H9 (cell line): ENCODE results near the gene INHBC. TPM values are rescaled to one million over a fixed set of nuclear protein-coding genes. Genes with fewer than 3 reads are reported as not detected.

Experiments used
- DNase-seq: peaks from one replicate; pipeline ENCODE4 v3.0.0-alpha.2; 2017
- H2AFZ ChIP-seq: one replicate; pipeline ENCODE4 v1.6.1; 2013; ENCODE audit warnings: mild to moderate bottlenecking, low read length, control low read depth, moderate library complexity
- H2AK5ac ChIP-seq: 2 replicates; pipeline ENCODE4 v1.6.1; 2013; ENCODE audit warnings: low read length, control low read depth, mixed read lengths; ENCODE audit not compliant: insufficient read length
- H2BK120ac ChIP-seq: one replicate; pipeline ENCODE4 v1.6.1; 2013; ENCODE audit warnings: low read depth, mild to moderate bottlenecking, low read length, control low read depth, inconsistent platforms; ENCODE audit not compliant: poor library complexity, severe bottlenecking
- H2BK12ac ChIP-seq: 2 replicates; pipeline ENCODE4 v1.6.1; 2013; ENCODE audit warnings: low read length, control low read depth, mixed read lengths, low read depth; ENCODE audit not compliant: insufficient read length
- H2BK15ac ChIP-seq: 2 replicates; pipeline ENCODE4 v1.6.1; 2013; ENCODE audit warnings: low read depth, low read length, control low read depth
- H2BK20ac ChIP-seq: one replicate; pipeline ENCODE4 v1.6.1; 2013; ENCODE audit warnings: low read depth, mild to moderate bottlenecking, low read length, control low read depth, inconsistent platforms; ENCODE audit not compliant: poor library complexity, severe bottlenecking
- H2BK5ac ChIP-seq: 2 replicates; pipeline ENCODE4 v1.6.1; 2013; ENCODE audit warnings: low read length, control low read depth, mixed read lengths; ENCODE audit not compliant: insufficient read length
- H3K14ac ChIP-seq: 2 replicates; pipeline ENCODE4 v1.6.1; 2013; ENCODE audit warnings: low read length, control low read depth; ENCODE audit not compliant: insufficient read depth
- H3K18ac ChIP-seq: 2 replicates; pipeline ENCODE4 v1.6.1; 2013; ENCODE audit warnings: low read depth, mild to moderate bottlenecking, mixed read lengths, low read length, control low read depth; ENCODE audit not compliant: insufficient read length
- H3K23ac ChIP-seq: 2 replicates; pipeline ENCODE4 v1.6.1; 2013; ENCODE audit warnings: low read length, control low read depth, mixed read lengths, low read depth; ENCODE audit not compliant: insufficient read length
- H3K23me2 ChIP-seq: 2 replicates; pipeline ENCODE4 v1.6.1; 2013; ENCODE audit warnings: low read depth, mild to moderate bottlenecking, mixed read lengths, low read length, control low read depth; ENCODE audit not compliant: insufficient read length, poor library complexity, severe bottlenecking
- H3K27ac ChIP-seq: 2 replicates; pipeline ENCODE4 v1.5.1; 2013; ENCODE audit warnings: low read length, control low read depth, mixed read lengths, low read depth; ENCODE audit not compliant: insufficient read length
- H3K27me3 ChIP-seq: 2 replicates; pipeline ENCODE4 v1.6.1; 2013; ENCODE audit warnings: low read length, control low read depth, inconsistent platforms; ENCODE audit not compliant: insufficient read depth
- H3K4ac ChIP-seq: 2 replicates; pipeline ENCODE4 v1.6.1; 2013; ENCODE audit warnings: low read depth, mild to moderate bottlenecking, control low read depth, inconsistent platforms, low read length, moderate library complexity
- H3K4me1 ChIP-seq: 2 replicates; pipeline ENCODE4 v1.6.1; 2013; ENCODE audit warnings: low read length, control low read depth, inconsistent platforms; ENCODE audit not compliant: insufficient read depth
- H3K4me2 ChIP-seq: 2 replicates; pipeline ENCODE4 v1.6.1; 2013; ENCODE audit warnings: low read length, control low read depth, mixed read lengths; ENCODE audit not compliant: insufficient read length, insufficient read depth
- H3K56ac ChIP-seq: 2 replicates; pipeline ENCODE4 v1.6.1; 2013; ENCODE audit warnings: low read depth, mild to moderate bottlenecking, mixed read lengths, low read length, control low read depth; ENCODE audit not compliant: insufficient read length
- H3K79me1 ChIP-seq: 2 replicates; pipeline ENCODE4 v1.6.1; 2013; ENCODE audit warnings: low read depth, mild to moderate bottlenecking, moderate library complexity, low read length, control low read depth, inconsistent platforms; ENCODE audit not compliant: insufficient read depth, poor library complexity, severe bottlenecking
- H3K79me2 ChIP-seq: 2 replicates; pipeline ENCODE4 v1.6.1; 2013; ENCODE audit warnings: low read length, control low read depth, inconsistent platforms; ENCODE audit not compliant: insufficient read depth
- H3K9ac ChIP-seq: 2 replicates; pipeline ENCODE4 v1.6.1; 2013; ENCODE audit warnings: low read length, control low read depth, mixed read lengths; ENCODE audit not compliant: insufficient read length; ENCODE audit errors: extremely low read depth
- H3K9me3 ChIP-seq: one replicate; pipeline ENCODE4 v1.6.1; 2013; ENCODE audit warnings: low read depth, low read length, inconsistent platforms; ENCODE audit not compliant: control insufficient read depth
- H3T11ph ChIP-seq: one replicate; pipeline ENCODE4 v1.6.1; 2013; ENCODE audit warnings: mild to moderate bottlenecking, low read length, control low read depth, inconsistent platforms
- H4K20me1 ChIP-seq: one replicate; pipeline ENCODE4 v1.6.1; 2013; ENCODE audit not compliant: control insufficient read depth, insufficient read length, insufficient read depth
- H4K5ac ChIP-seq: 2 replicates; pipeline ENCODE4 v1.6.1; 2013; ENCODE audit warnings: low read depth, mild to moderate bottlenecking, mixed read lengths, low read length, control low read depth; ENCODE audit not compliant: insufficient read length
- H4K8ac ChIP-seq: replicated peaks from 2 replicates; pipeline ENCODE4 v1.6.1; 2013; ENCODE audit warnings: low read length, control low read depth, mixed read lengths, low read depth; ENCODE audit not compliant: insufficient read length
- H4K91ac ChIP-seq: 2 replicates; pipeline ENCODE4 v1.6.1; 2013; ENCODE audit warnings: low read depth, mild to moderate bottlenecking, moderate library complexity, mixed read lengths, low read length, control low read depth; ENCODE audit not compliant: insufficient read length
- H3K27ac Mint-ChIP-seq, 3 experiments: 2 replicates in 2 of 3; 3 replicates in 1 of 3; pipeline ENCODE4 v1.8.0; 2020 to 2021; ENCODE audit warnings: mixed read lengths in 3 of 3, mild to moderate bottlenecking in 1 of 3, moderate library complexity in 1 of 3
- H3K27me3 Mint-ChIP-seq: 2 replicates; pipeline ENCODE4 v1.8.0; 2021; ENCODE audit warnings: low read depth, mild to moderate bottlenecking, moderate library complexity, mixed read lengths
- H3K36me3 Mint-ChIP-seq, 3 experiments: 2 replicates in 2 of 3; 3 replicates in 1 of 3; pipeline ENCODE4 v1.8.0; 2020 to 2021; ENCODE audit warnings: low read depth in 3 of 3, mixed read lengths in 3 of 3; ENCODE audit not compliant: insufficient read depth in 1 of 3
- H3K4me1 Mint-ChIP-seq, 2 experiments: 2 replicates each; pipeline ENCODE4 v1.8.0; 2020; ENCODE audit warnings: mixed read lengths in 2 of 2
- H3K4me3 Mint-ChIP-seq, 2 experiments: 2 replicates in 1 of 2; 3 replicates in 1 of 2; pipeline ENCODE4 v1.8.0; 2020 to 2021; ENCODE audit warnings: mild to moderate bottlenecking in 2 of 2, mixed read lengths in 2 of 2, moderate library complexity in 1 of 2
- H3K9me3 Mint-ChIP-seq, 2 experiments: 2 replicates in 1 of 2; 3 replicates in 1 of 2; pipeline ENCODE4 v1.8.0; 2020; ENCODE audit warnings: mild to moderate bottlenecking in 2 of 2, mixed read lengths in 2 of 2, moderate library complexity in 1 of 2
- WGBS: extraction: QIAGEN DNeasy Blood & Tissue Kit; methylation state at CpG from one replicate; pipeline ENCODE4 v1.1.7; 2013; ENCODE audit warnings: missing lambda C conversion rate, low lambda C conversion rate, mixed read lengths; ENCODE audit not compliant: insufficient read length; ENCODE audit errors: extremely low coverage; 5-methylcytosine and 5-hydroxymethylcytosine counted together
- total RNA-seq: library from RNA; stranded (reverse); gene quantifications from 2 replicates; pipeline ENCODE4 v1.2.1, GENCODE V29; 2021
- TF ChIP-seq, protein P1 (sequence below): fragments of 200-600 bp; sonication (generic); conservative IDR thresholded peaks from 3 replicates; pipeline ENCODE4 v1.8.0; 2021; ENCODE audit warnings: antibody characterized with exemption, mild to moderate bottlenecking

The INHBC gene
- total RNA-seq, 1 experiment from 2014 or later: not detected

DNA sequence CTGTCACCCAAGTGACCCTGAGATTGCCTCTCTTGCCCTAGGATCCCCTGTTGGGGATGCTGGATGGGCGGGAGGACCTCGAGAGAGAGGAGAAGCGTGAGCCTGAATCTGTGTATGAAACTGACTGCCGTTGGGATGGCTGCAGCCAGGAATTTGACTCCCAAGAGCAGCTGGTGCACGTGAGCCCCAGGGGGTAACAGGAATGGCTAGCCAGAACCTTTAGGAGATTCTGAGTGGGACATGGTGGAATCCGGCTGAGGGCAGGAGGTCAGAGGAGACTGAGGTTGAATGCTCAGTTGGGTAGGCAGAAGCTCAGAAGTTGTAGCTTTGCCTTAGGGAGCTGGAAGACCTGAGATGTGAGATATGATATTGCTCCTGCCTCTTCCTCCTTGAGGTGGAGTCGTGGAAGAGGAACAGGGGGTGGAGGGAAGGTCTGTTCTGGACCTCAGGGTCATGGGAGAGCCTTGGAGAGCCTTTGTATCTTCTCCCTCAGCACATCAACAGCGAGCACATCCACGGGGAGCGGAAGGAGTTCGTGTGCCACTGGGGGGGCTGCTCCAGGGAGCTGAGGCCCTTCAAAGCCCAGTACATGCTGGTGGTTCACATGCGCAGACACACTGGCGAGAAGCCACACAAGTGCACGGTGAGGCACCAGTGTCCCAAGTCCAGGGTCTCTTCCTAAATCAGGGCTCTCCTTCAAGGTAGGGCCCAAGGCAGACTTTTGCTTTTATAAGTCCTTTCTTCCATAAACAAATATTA is 31.3 kb downstream of the INHBC start:
- H3K27ac Mint-ChIP-seq: no peak overlapping the region

More for the DNA sequence above, 31.3 kb downstream of the INHBC start:
- Mint-ChIP-seq H3K4me3 (no peak overlapping the region), H3K27me3 (peaks cover 40% of the 10 kb centered on the region), H3K9me3 (no peaks in the 10 kb centered on the region), H3K36me3 (peaks cover 0 to 36% (median 19%) of the 10 kb centered on the region in 3 experiments), H3K4me1 (peaks cover 9 to 12% of the 10 kb centered on the region in 2 experiments)
- no peaks in the 10 kb centered on the region for H3K27me3 ChIP-seq
- H3K4ac ChIP-seq: no peak overlapping the region
- TF ChIP-seq, protein P1, sequence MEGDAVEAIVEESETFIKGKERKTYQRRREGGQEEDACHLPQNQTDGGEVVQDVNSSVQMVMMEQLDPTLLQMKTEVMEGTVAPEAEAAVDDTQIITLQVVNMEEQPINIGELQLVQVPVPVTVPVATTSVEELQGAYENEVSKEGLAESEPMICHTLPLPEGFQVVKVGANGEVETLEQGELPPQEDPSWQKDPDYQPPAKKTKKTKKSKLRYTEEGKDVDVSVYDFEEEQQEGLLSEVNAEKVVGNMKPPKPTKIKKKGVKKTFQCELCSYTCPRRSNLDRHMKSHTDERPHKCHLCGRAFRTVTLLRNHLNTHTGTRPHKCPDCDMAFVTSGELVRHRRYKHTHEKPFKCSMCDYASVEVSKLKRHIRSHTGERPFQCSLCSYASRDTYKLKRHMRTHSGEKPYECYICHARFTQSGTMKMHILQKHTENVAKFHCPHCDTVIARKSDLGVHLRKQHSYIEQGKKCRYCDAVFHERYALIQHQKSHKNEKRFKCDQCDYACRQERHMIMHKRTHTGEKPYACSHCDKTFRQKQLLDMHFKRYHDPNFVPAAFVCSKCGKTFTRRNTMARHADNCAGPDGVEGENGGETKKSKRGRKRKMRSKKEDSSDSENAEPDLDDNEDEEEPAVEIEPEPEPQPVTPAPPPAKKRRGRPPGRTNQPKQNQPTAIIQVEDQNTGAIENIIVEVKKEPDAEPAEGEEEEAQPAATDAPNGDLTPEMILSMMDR: no peak
- no peak overlapping the region for H3T11ph ChIP-seq
- H3K79me2 ChIP-seq: no peaks in the 10 kb centered on the region
- H2BK5ac ChIP-seq: no peak overlapping the region
- H2AK5ac ChIP-seq: no peak overlapping the region
- no peaks in the 10 kb centered on the region for H4K20me1 ChIP-seq
- H3K4me1 ChIP-seq: no peaks in the 10 kb centered on the region
- H4K5ac ChIP-seq: no peak overlapping the region
- no CpG with 5 or more reads among the region's 14 CpGs for WGBS
- H2BK15ac ChIP-seq: no peak overlapping the region
- no peak overlapping the region for H2AFZ ChIP-seq
- H2BK20ac ChIP-seq: no peak overlapping the region
- H3K27ac ChIP-seq: no peak overlapping the region
- H3K56ac ChIP-seq: no peak overlapping the region
- no peak overlapping the region for H2BK120ac ChIP-seq
- no peak overlapping the region for H2BK12ac ChIP-seq
- no peaks in the 10 kb centered on the region for H3K79me1 ChIP-seq
- H3K23me2 ChIP-seq: peaks cover 2% of the 10 kb centered on the region
- H4K8ac ChIP-seq: no peak overlapping the region
- no peaks in the 10 kb centered on the region for H3K9me3 ChIP-seq
- no peak overlapping the region for H3K23ac ChIP-seq
- no peak overlapping the region for H4K91ac ChIP-seq
- peak; percentile 17 for DNase-seq
- H3K9ac ChIP-seq: no peak overlapping the region
- H3K14ac ChIP-seq: no peak overlapping the region
- no peak overlapping the region for H3K4me2 ChIP-seq
- H3K18ac ChIP-seq: no peak overlapping the region
